Smooth muscle cell (in vitro differentiated cells): Measurements from ENCODE around the gene RAB9B. TPM values are rescaled to one million over a fixed set of nuclear protein-coding genes. Genes with fewer than 3 reads are reported as not detected.

Source experiments
- DNase-seq: peaks from one replicate; lab custom pipeline; 2025; ENCODE audit not compliant: unreplicated experiment; lab: John Stamatoyannopoulos, UW
- H2AFZ ChIP-seq: fragments of 200-600 bp; sonication (generic); 2 replicates; pipeline ENCODE4 v1.6.0; 2016; ENCODE audit warnings: antibody characterized with exemption, low read depth, mild to moderate bottlenecking
- H3F3A ChIP-seq: fragments of 200-600 bp; sonication (generic); 2 replicates; pipeline ENCODE4 v1.6.0; 2017; ENCODE audit warnings: antibody characterized with exemption, low read depth
- H3K27ac ChIP-seq: fragments of 200-600 bp; sonication (generic); 2 replicates; pipeline ENCODE4 v1.5.1; 2016; ENCODE audit warnings: low read depth, mild to moderate bottlenecking
- H3K27me3 ChIP-seq: fragments of 200-600 bp; sonication (generic); 2 replicates; pipeline ENCODE4 v1.6.1; 2016; ENCODE audit warnings: low read depth, mild to moderate bottlenecking
- H3K36me3 ChIP-seq: fragments of 200-600 bp; sonication (generic); 2 replicates; pipeline ENCODE4 v1.5.1; 2016; ENCODE audit warnings: low read depth
- H3K4me1 ChIP-seq: fragments of 200-600 bp; sonication (generic); 2 replicates; pipeline ENCODE4 v1.5.1; 2016; ENCODE audit warnings: low read depth
- H3K4me2 ChIP-seq: fragments of 200-600 bp; sonication (generic); 2 replicates; pipeline ENCODE4 v1.6.0; 2016; ENCODE audit warnings: mild to moderate bottlenecking
- H3K4me3 ChIP-seq: fragments of 200-600 bp; sonication (generic); 2 replicates; pipeline ENCODE4 v1.5.1; 2016; ENCODE audit warnings: mild to moderate bottlenecking
- H3K79me2 ChIP-seq: fragments of 200-600 bp; sonication (generic); 2 replicates; pipeline ENCODE4 v1.6.0; 2016; ENCODE audit warnings: low read depth, mild to moderate bottlenecking
- H3K9ac ChIP-seq: fragments of 200-600 bp; sonication (generic); 2 replicates; pipeline ENCODE4 v1.6.0; 2016; ENCODE audit warnings: low read depth
- H3K9me3 ChIP-seq: fragments of 200-600 bp; sonication (generic); replicated peaks from 2 replicates; pipeline ENCODE4 v1.5.1; 2016; ENCODE audit warnings: low read depth
- H4K20me1 ChIP-seq: fragments of 200-600 bp; sonication (generic); 2 replicates; pipeline ENCODE4 v1.6.0; 2016; ENCODE audit warnings: low read depth
- WGBS: methylation state at CpG from one replicate; pipeline ENCODE4 v1.1.7; 2016; ENCODE audit warnings: low lambda C conversion rate; 5-methylcytosine and 5-hydroxymethylcytosine counted together
- polyA plus RNA-seq: library from polyadenylated mRNA; unstranded; fragments of >200 nt; fragmentation: Nextera tagmentation; extraction: Ambion mirVana; gene quantifications from 2 replicates; pipeline ENCODE4 v1.2.1, GENCODE V29; 2016
- total RNA-seq: library from RNA; depleted of rRNA; stranded (reverse); fragments of >200 nt; gene quantifications from 2 replicates; pipeline ENCODE4 v1.2.3, GENCODE V29; 2014
- TF ChIP-seq, protein P1 (sequence below): fragments of 200-600 bp; sonication (generic); IDR thresholded peaks from 2 replicates; pipeline ENCODE4 v1.5.1; 2017; ENCODE audit warnings: borderline replicate concordance, mild to moderate bottlenecking, antibody characterized with exemption; ENCODE audit not compliant: insufficient read depth, poor library complexity, severe bottlenecking

Gene RAB9B
- total and polyA plus RNA-seq, 2 experiments from 2014 or later = 0.18 TPM; not detected in 1

DNA sequence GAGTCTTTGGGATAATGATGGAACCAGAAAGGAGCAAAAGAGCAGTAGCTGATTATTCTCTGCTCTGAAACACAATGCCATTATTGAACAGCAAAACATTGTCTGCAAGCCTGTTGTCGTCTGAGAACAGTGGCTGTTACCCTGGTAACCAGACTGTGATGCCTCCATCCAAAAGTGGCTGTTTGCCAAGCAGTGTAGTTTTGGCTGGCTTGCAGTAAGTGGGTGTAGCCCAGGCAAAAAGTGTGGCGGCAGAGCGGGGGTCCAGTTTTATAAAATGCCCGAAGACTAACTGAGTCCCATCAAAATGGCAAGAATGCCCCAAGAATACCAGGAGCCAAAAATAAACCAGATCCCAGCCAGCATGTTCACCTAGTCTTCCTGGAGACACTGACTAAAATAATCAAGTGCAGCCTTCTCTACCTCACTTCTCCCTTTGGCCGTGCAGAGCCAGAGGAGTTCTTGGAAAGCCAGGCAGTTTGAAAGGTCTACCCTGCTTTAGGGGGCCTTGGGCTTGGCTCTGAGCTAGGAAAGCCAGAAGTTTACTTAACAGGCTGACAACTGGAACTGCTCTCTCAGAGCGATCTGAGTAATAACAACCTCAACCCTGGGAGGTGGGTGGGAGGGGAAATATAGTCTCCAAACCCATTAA lies 52.8 kb downstream of the RAB9B start:
- Histone ChIP-seq H3K79me2 (no peaks in the 10 kb centered on the region), H3K36me3 (no peaks in the 10 kb centered on the region), H3K4me3 (no peak overlapping the region), H3K9ac (no peak overlapping the region), H3K9me3 (no peaks in the 10 kb centered on the region), H3K27ac (no peak overlapping the region), H3K4me2 (no peak overlapping the region), H4K20me1 (no peaks in the 10 kb centered on the region), H3F3A (no peaks in the 10 kb centered on the region), H2AFZ (no peak overlapping the region), H3K4me1 (peaks cover 36% of the 10 kb centered on the region), H3K27me3 (peaks cover 12% of the 10 kb centered on the region)
- DNase-seq = no peak
- TF ChIP-seq, protein P1, sequence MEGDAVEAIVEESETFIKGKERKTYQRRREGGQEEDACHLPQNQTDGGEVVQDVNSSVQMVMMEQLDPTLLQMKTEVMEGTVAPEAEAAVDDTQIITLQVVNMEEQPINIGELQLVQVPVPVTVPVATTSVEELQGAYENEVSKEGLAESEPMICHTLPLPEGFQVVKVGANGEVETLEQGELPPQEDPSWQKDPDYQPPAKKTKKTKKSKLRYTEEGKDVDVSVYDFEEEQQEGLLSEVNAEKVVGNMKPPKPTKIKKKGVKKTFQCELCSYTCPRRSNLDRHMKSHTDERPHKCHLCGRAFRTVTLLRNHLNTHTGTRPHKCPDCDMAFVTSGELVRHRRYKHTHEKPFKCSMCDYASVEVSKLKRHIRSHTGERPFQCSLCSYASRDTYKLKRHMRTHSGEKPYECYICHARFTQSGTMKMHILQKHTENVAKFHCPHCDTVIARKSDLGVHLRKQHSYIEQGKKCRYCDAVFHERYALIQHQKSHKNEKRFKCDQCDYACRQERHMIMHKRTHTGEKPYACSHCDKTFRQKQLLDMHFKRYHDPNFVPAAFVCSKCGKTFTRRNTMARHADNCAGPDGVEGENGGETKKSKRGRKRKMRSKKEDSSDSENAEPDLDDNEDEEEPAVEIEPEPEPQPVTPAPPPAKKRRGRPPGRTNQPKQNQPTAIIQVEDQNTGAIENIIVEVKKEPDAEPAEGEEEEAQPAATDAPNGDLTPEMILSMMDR = no peak
- 78% methylated on average over 6 of the region's 6 CpGs for WGBS

DNA sequence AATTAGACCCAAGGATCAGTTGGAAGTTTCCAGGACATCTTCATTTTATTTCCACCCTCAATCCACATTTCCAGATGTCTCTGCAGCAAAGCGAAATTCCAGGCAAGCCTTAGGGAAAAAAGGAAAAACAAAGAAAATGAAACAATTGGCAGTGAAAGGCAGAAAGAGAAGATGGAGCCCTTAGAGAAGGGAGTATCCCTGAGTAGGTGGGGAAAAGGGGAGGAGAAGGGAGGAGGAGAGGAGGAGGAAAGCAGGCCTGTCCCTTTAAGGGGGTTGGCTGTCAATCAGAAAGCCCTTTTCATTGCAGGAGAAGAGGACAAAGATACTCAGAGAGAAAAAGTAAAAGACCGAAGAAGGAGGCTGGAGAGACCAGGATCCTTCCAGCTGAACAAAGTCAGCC lies 55.5 kb downstream of the RAB9B start, which contains the start of gene PLP1:
Gene PLP1, plus strand, starts transcription at position 295 of the 400 bp plus-strand sequence. CDS start 156 bp downstream, outside the sequence.
- DNase-seq = no peak
- Histone ChIP-seq H3K9me3 (no peaks in the 10 kb centered on the region), H3K79me2 (no peaks in the 10 kb centered on the region), H3K27me3 (peaks cover 12% of the 10 kb centered on the region), H3K9ac (no peak within 1 kb of the TSS), H2AFZ (no peak within 1 kb of the TSS), H4K20me1 (no peaks in the 10 kb centered on the region), H3K36me3 (no peaks in the 10 kb centered on the region), H3K4me3 (no peak within 1 kb of the TSS), H3K4me1 (peaks cover 13% of the 10 kb centered on the region), H3K27ac (no peak within 1 kb of the TSS), H3F3A (no peaks in the 10 kb centered on the region), H3K4me2 (no peak within 1 kb of the TSS)
- TF ChIP-seq, protein P1 = no peak
- WGBS = 79% methylated on average over 2 of the region's 2 CpGs

DNA sequence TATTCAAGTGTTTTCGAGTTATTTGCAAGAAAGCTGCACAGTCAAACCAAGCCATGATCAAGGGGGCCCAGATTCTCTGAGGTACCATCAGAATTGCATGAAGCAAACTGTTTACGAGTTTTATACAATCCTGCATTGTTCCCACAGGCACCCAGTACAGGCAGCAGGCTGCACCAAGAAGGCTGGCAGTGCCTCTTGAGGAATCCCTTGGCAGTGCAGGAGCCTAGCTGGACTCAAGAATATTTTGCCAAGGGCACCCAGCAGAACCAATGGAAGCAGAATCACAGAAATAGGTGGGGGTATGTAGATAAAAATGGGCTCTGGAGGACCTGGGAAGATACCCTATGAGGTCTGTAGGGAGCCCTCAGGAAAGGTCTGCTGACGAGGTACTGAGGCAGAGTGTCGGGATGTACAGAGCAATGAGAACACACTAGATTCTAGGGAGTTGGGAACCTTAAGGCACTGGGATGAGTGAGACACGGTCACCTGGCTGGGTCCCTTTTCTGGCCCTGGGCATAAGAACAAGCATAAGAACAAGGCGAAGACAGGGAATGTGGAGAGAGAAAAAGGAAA lies 57.9 kb downstream of the RAB9B start:
- Histone ChIP-seq H3K4me3 (no peak overlapping the region), H3K9me3 (no peaks in the 10 kb centered on the region), H3K9ac (no peak overlapping the region), H3F3A (no peaks in the 10 kb centered on the region), H3K36me3 (no peaks in the 10 kb centered on the region), H3K4me2 (no peak overlapping the region), H3K79me2 (no peaks in the 10 kb centered on the region), H3K27ac (no peak overlapping the region), H2AFZ (no peak overlapping the region), H3K27me3 (peaks cover 12% of the 10 kb centered on the region), H3K4me1 (peaks cover 9% of the 10 kb centered on the region), H4K20me1 (no peaks in the 10 kb centered on the region)
- TF ChIP-seq, protein P1 = peak; percentile 40
- DNase-seq = no peak
- WGBS = 77% methylated on average over 6 of the region's 6 CpGs

DNA sequence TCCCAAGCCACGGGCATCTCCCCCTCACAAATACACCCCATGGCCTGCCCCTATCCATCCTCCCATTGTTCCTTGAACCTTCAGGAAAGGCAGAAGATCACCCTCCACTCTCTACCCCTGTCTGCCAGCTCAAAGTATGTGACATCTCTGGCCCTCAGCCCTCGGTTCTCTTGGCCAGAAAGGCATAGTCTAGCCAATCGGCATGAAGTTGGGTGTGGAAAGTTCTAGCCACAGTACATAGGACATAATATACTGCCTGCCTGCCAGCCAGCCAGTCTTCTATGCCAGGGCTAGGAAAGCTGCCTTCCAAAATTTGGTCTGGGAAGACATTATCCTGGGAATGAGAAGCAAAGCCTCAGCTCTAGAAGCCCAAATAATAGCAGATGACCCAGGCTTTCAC lies 58.6 kb downstream of the RAB9B start:
- peaks cover 12% of the 10 kb centered on the region for H3K27me3 ChIP-seq
- no peaks in the 10 kb centered on the region for H3K36me3 ChIP-seq
- no peak overlapping the region for H3K4me3 ChIP-seq
- peaks cover 9% of the 10 kb centered on the region for H3K4me1 ChIP-seq
- no peaks in the 10 kb centered on the region for H4K20me1 ChIP-seq
- no peaks in the 10 kb centered on the region for H3K79me2 ChIP-seq
- H2AFZ ChIP-seq = no peak overlapping the region
- no peak overlapping the region for H3K27ac ChIP-seq
- 82% methylated on average over 3 of the region's 3 CpGs for WGBS
- H3K9me3 ChIP-seq = no peaks in the 10 kb centered on the region
- H3F3A ChIP-seq = no peaks in the 10 kb centered on the region
- H3K9ac ChIP-seq = no peak overlapping the region
- TF ChIP-seq, protein P1 = no peak
- no peak for DNase-seq
- no peak overlapping the region for H3K4me2 ChIP-seq
